GM19035 (cell line): Measurements from ENCODE around the gene ARHGEF19.
"Not testable (repeated sequence)": the region's sequence is repeated elsewhere in the genome, so short reads cannot be mapped to it uniquely, and the experiment has no call there.

Source experiments
- ATAC-seq: cut with Tn5 transposase; IDR thresholded peaks from one replicate; pipeline ENCODE4 v1.9.1; 2021; ENCODE audit not compliant: unreplicated experiment

The ARHGEF19 gene

GRCh38 chr1:16205891-16206546 is 6.4 kb downstream of the ARHGEF19 start:
- ATAC-seq = peak; percentile 7

DNA sequence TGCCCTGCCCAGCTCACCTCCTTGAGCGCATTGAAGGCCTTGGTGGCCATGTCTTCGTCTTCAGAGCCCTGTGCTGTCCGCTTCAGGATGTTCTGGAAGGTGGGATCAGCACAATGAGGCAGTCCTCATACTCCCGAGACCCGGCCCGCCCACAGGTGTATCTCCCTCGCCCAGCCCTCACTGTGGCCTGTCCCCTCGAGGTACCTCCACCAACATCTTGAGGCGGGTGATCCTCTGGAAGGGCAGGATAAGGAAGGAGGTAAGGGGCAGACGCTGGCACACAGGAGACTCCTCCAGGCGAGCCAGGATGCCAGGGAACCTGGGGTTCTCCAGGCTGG is 7.1 kb downstream of the ARHGEF19 start:
- ATAC-seq = no peak

DNA sequence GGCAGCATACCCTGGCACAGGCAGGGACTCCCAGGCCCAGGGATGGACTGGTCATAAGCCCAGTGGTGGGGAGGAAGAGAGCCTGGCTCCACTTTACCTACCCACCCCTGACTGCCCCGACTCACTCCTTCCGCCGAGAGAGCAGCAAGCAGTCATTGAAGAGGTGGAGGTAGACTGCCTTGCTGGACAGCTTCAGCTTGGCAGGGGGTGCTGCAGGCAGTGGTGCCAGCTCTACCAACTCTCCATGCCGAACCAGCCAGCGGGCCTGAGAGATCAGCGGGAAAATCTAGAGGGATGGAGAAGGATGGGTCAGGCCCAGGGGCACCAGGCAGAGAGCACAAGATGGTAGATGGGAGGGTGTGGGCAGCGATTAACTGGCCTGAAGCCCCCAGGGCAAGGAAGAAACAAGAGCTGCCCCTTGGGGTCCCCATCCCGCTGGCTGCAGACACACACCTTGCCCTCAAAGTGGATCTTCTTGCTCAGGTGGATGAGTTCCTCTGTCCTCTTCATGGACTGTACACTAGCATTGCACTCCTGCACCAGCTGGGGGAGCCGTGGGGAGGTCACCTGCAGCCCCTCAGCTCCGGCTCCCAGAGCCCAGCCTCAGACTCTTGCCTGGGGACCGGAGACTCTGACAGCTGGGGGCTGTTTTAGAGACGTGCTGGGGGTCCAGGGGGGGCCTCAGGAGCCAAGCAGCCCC is 7.7 kb downstream of the ARHGEF19 start:
- no peak for ATAC-seq

DNA sequence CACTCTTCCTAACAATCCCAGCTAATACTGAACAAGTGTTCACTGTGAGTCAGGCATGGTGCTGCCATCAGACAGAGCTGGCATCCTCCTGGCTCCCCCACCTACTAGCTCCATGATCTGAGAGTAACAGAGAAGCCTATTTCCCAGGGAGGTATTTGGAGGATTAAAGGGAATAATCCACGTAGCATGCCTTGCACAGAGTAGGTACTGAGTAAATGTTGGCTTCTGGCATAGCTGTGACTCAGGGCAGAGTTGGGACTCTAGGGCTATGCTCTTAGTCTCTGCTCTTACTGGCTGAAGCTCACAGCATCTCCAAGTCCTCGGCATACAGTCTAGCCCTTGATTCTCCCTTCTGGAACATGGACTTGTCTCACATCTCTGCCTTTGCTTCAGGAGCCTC is 8.2 kb downstream of the ARHGEF19 start:
- no peak for ATAC-seq

DNA sequence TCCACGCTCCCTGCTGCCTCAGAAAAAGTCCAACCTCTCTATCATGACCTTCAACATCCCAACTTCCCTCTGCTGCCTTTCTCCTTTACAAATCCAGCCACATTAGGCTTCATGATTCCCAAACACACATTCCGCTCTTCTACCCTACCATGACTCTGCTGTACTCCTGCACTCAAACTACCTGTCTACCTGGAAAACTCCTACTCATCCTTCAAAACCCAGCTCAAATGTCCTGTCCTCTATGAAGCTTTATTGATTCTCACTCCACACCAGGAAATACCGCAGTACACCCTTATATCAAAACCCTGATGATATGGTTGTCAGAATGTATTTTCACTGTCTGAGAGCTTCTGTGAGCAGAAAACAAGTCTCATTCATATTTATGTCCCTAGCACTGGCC is 8.9 kb downstream of the ARHGEF19 start:
- ATAC-seq = no peak

GRCh38 chr1:16202281-16203210 is 9.9 kb downstream of the ARHGEF19 start:
- no peak for ATAC-seq

- ATAC-seq = no peak
These were observed 12.8 kb downstream of the ARHGEF19 start for GRCh38 chr1:16199700-16200099.

- ATAC-seq = no peak
These were observed 13.3 kb downstream of the ARHGEF19 start for GRCh38 chr1:16199157-16199501.

GRCh38 chr1:16198444-16199156 is 13.9 kb downstream of the ARHGEF19 start:
- no peak for ATAC-seq

DNA sequence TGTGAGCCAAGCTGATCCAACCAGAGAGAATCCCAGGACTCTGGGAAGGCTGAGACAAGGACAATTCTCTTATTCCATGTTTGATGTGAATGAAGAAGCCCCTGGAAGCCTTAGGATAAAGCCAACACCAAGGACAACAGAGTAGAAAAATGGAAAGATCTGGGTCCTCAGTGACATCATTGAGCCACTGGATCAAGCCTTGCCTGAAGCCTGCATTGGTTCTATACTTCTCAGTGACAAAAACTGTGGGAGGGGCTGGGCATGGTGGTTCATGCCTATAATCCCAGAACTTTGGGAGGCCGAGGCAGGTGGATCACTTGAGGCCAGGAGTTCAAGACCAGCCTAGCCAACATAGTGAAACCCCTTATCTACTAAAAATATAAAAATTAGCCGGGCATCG is 15.6 kb downstream of the ARHGEF19 start:
- ATAC-seq = no peak

DNA sequence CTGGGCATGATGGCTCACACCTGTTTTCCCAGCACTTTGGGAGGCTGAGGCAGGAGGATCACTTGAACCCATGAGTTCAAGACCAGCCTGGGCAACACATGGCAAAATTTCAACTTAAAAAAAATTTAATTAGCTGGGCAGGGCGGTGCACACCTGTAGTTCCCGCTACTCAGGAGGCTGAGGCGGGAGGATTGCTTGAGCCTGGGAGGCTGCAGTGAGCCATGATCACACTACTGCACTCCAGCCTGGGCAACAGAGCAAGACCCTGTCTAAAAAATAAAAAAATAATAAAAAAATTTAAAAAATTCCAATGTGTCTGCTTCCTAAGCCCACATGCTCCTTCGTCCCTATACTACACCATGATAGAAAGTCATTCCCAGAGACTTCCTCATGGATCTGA is 16.3 kb downstream of the ARHGEF19 start:
- ATAC-seq = not testable (repeated sequence)

GRCh38 chr1:16195518-16195905 is 16.9 kb downstream of the ARHGEF19 start:
- ATAC-seq = no peak

- ATAC-seq = no peak
These were observed 20.4 kb downstream of the ARHGEF19 start for GRCh38 chr1:16191916-16192546.

- no peak for ATAC-seq
These were observed 21.1 kb downstream of the ARHGEF19 start for GRCh38 chr1:16191309-16191708.

DNA sequence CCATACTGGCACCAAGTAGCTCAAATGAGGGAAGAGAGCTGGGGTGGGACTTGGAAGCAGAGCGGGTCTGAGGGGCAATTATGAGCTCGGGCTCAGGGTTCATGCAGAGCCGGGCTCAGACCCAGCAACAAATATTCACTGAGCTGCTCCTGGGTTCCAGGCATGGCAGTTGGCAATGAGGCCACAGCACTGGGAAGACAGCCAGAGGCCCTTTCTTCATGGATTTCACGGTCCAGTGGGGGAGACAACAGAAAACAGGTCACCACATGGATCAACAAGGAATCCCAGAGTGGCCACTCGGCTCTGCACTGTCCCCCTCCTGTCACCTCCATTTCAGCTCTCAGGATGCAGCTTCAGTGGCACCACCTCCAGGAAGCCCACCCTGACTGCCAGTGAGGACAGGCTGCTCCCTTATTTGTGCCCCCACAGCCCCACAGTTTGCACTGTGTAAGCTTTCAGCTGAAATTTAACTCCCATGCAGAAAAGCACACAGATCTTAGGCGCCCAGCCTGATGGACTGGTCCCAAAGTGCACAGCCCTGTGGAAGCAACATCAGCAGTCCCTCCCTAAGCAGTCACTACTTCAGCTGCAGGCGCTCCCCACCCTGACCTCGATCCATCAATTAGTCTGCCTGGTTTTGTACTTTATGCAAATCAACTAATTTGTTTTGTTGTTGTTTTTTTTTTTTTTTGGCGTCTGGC is 22.4 kb downstream of the ARHGEF19 start:
- no peak for ATAC-seq

GRCh38 chr1:16189003-16189402 is 23.4 kb downstream of the ARHGEF19 start:
- ATAC-seq = no peak

GRCh38 chr1:16187748-16188401 is 24.6 kb downstream of the ARHGEF19 start:
- no peak for ATAC-seq

DNA sequence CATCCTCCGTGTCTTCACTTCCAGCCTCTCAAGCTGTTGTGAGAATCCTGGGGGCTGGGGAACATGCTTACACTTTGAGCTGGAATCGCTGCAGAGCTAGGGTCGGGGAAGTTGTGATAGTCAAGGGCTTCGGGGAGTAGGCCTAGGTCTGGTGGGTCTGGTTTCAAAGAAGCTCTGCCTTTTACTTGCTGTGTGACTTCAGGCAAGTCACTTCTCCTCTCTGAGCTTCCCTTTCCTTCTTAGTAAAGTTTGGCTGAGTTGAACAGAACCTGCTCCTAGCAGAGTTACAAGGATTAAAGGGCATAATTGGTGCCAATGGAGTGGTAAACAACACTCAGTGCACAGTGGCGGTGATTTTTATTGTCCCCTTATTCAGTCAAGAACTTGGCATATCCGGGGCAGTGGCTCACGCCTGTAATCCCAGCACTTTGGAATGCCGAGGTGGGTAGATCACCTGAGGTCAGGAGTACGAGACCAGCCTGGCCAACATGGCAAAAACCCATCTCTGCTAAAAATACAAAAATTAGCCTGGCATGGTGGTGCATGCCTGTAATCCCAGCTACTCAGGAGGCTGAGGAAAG is 25.7 kb downstream of the ARHGEF19 start:
- ATAC-seq = no peak

GRCh38 chr1:16184557-16185303 is 27.7 kb downstream of the ARHGEF19 start:
- ATAC-seq = no peak
